Fibroblast of the conjunctiva (primary cell): Measurements from ENCODE around the gene CD28.

Experiments used
- DNase-seq: peaks from one replicate; pipeline ENCODE4 v3.0.0-alpha.2; 2010; ENCODE audit warnings: low read depth

Gene CD28

GRCh38 chr2:203715744-203716143 lies 9.3 kb downstream of the CD28 start:
- no peak for DNase-seq

- no peak for DNase-seq
Observed at GRCh38 chr2:203718087-203718486, 11.6 kb downstream of the CD28 start.

GRCh38 chr2:203719456-203720410 lies 13.3 kb downstream of the CD28 start:
- DNase-seq, result no peak

GRCh38 chr2:203720915-203721672 lies 14.7 kb downstream of the CD28 start:
- DNase-seq, result no peak

- no peak for DNase-seq
Observed at GRCh38 chr2:203721781-203722300, 15.4 kb downstream of the CD28 start.

GRCh38 chr2:203722411-203722810 lies 16.0 kb downstream of the CD28 start:
- DNase-seq, result no peak

GRCh38 chr2:203728321-203728720 lies 21.9 kb downstream of the CD28 start:
- DNase-seq, result no peak

- DNase-seq, result no peak
Observed at GRCh38 chr2:203730076-203730729, 23.8 kb downstream of the CD28 start.

GRCh38 chr2:203730883-203731282 lies 24.4 kb downstream of the CD28 start:
- no peak for DNase-seq

GRCh38 chr2:203732092-203732952 lies 25.9 kb downstream of the CD28 start:
- no peak for DNase-seq

- DNase-seq, result no peak
Observed at GRCh38 chr2:203732953-203733510, 26.6 kb downstream of the CD28 start.

- DNase-seq, result no peak
Observed at GRCh38 chr2:203733684-203734083, 27.2 kb downstream of the CD28 start.

- no peak for DNase-seq
Observed at GRCh38 chr2:203734276-203734983, 28.0 kb downstream of the CD28 start.

GRCh38 chr2:203737360-203737759 lies 30.9 kb downstream of the CD28 start:
- DNase-seq, result no peak

GRCh38 chr2:203739351-203739750 lies 32.9 kb downstream of the CD28 start:
- DNase-seq, result no peak

- no peak for DNase-seq
Observed at GRCh38 chr2:203740871-203741281, 34.4 kb downstream of the CD28 start.

GRCh38 chr2:203741566-203741965 lies 35.1 kb downstream of the CD28 start:
- DNase-seq, result no peak

- peak; percentile 95 for DNase-seq
Observed at GRCh38 chr2:203743441-203743981, 37.1 kb downstream of the CD28 start.

- DNase-seq, result no peak
Observed at GRCh38 chr2:203744091-203744490, 37.7 kb downstream of the CD28 start.

GRCh38 chr2:203745267-203745666 lies 38.8 kb downstream of the CD28 start:
- no peak for DNase-seq
